A549 (cell line): Measurements from ENCODE around the gene NDC1.

Experiments
- CTCF ChIP-seq: fragments of >200 bp; sonication (Bioruptor Twin); formaldehyde crosslinking; IDR thresholded peaks from 3 replicates; pipeline ENCODE4 v1.5.1; 2016
- NR3C1 ChIP-seq: fragments of >200 bp; sonication (Bioruptor Twin); formaldehyde crosslinking; IDR thresholded peaks from 3 replicates; pipeline ENCODE4 v1.6.1; 2017
- POLR2A ChIP-seq: IDR thresholded peaks from 2 replicates; pipeline ENCODE4 v1.6.1; 2012; ENCODE audit warnings: mild to moderate bottlenecking, low read length

GRCh38 chr1:53835491-53835890 is 2.6 kb downstream of the NDC1 start:
- TF ChIP-seq POLR2A (no peak), NR3C1 (no peak), CTCF (no peak)
